H1 (cell line): ENCODE results near the gene PDZD4. TPM values are rescaled to one million over a fixed set of nuclear protein-coding genes. Genes with fewer than 3 reads are reported as not detected.

Experiments used
- CTCF ChIA-PET: fragments of 300-600 bp; sonication (Branson Sonifier 250); formaldehyde crosslinking; loops from one replicate; lab custom pipeline; 2021; ENCODE audit not compliant: partially characterized antibody; lab: Charles Lee
- POLR2A ChIA-PET: fragments of 300-600 bp; sonication (Branson Sonifier 250); formaldehyde crosslinking; loops from one replicate; lab custom pipeline; 2021; ENCODE audit warnings: inconsistent platforms; ENCODE audit not compliant: partially characterized antibody; lab: Charles Lee
- DNase-seq, 2 experiments: peaks; one replicate each; pipeline versions ENCODE4 v3.0.0 to v3.0.0-alpha.2; 2010 to 2022; ENCODE audit warnings: low spot score in 2 of 2, low read depth in 1 of 2, mixed read lengths in 1 of 2
- FAIRE-seq: peaks from 2 replicates; lab custom pipeline; 2011; peaks lifted over from hg19 to GRCh38; lab: Jason Lieb, UNC
- H2AFZ ChIP-seq: 2 replicates; pipeline ENCODE4 v1.8.1; 2012; ENCODE audit warnings: low read length, inconsistent platforms
- H2AK5ac ChIP-seq: 2 replicates; pipeline ENCODE4 v1.6.1; 2013; ENCODE audit warnings: low read depth, low read length
- H2BK120ac ChIP-seq: replicated peaks from 2 replicates; pipeline ENCODE3; 2013; ENCODE audit warnings: low read depth, low read length, inconsistent platforms
- H2BK12ac ChIP-seq: 2 replicates; pipeline ENCODE4 v1.6.1; 2013; ENCODE audit warnings: low read depth, low read length
- H2BK15ac ChIP-seq: 2 replicates; pipeline ENCODE4 v1.6.1; 2013; ENCODE audit warnings: low read length
- H2BK20ac ChIP-seq: 2 replicates; pipeline ENCODE4 v1.6.1; 2013; ENCODE audit warnings: low read length
- H2BK5ac ChIP-seq: 2 replicates; pipeline ENCODE4 v1.6.1; 2013; ENCODE audit warnings: low read depth, low read length
- H3K14ac ChIP-seq: 2 replicates; pipeline ENCODE4 v1.6.1; 2013; ENCODE audit warnings: inconsistent platforms; ENCODE audit not compliant: insufficient read length
- H3K18ac ChIP-seq: 2 replicates; pipeline ENCODE4 v1.6.1; 2013; ENCODE audit warnings: low read length; ENCODE audit errors: extremely low read depth
- H3K23ac ChIP-seq: 2 replicates; pipeline ENCODE4 v1.6.1; 2013; ENCODE audit warnings: inconsistent platforms; ENCODE audit not compliant: insufficient read length
- H3K23me2 ChIP-seq: 2 replicates; pipeline ENCODE4 v1.6.1; 2013; ENCODE audit warnings: low read depth, low read length
- H3K27ac ChIP-seq: 2 replicates; pipeline ENCODE4 v1.6.1; 2011; ENCODE audit warnings: low read depth, low read length, inconsistent platforms
- H3K27me3 ChIP-seq, 4 experiments: replicated peaks in 1 of 4; 1 replicate in 1 of 4; 2 replicates in 3 of 4; pipeline versions ENCODE4 v1.6.1 to v1.8.1; 2011 to 2013; ENCODE audit warnings: low read length in 3 of 4, mild to moderate bottlenecking in 3 of 4, inconsistent platforms in 2 of 4, mixed read lengths in 2 of 4, moderate library complexity in 1 of 4; ENCODE audit not compliant: control insufficient read depth in 3 of 4, insufficient read depth in 3 of 4; ENCODE audit errors: extremely low read depth in 1 of 4
- H3K36me3 ChIP-seq, 4 experiments: 2 replicates each; pipeline versions ENCODE4 v1.6.1 to v1.8.1; 2011 to 2013; ENCODE audit warnings: mild to moderate bottlenecking in 4 of 4, low read length in 3 of 4, moderate library complexity in 2 of 4, control low read depth in 1 of 4, inconsistent platforms in 1 of 4; ENCODE audit not compliant: insufficient read depth in 4 of 4, control insufficient read depth in 2 of 4
- H3K4ac ChIP-seq: replicated peaks from 2 replicates; pipeline ENCODE3; 2013; ENCODE audit warnings: low read length, low read depth, mixed read lengths, inconsistent platforms; ENCODE audit not compliant: insufficient read length
- H3K4me1 ChIP-seq, 4 experiments: replicated peaks in 1 of 4; 1 replicate in 1 of 4; 2 replicates in 3 of 4; pipeline versions ENCODE4 v1.6.1 to v1.8.1; 2011 to 2013; ENCODE audit warnings: low read length in 3 of 4, inconsistent platforms in 2 of 4, mixed read lengths in 1 of 4; ENCODE audit not compliant: insufficient read depth in 4 of 4, control insufficient read depth in 3 of 4
- H3K4me2 ChIP-seq, 2 experiments: 2 replicates each; pipeline versions ENCODE4 v1.6.1 to v1.8.1; 2011 to 2013; ENCODE audit warnings: low read depth in 2 of 2, low read length in 2 of 2, control low read depth in 1 of 2, inconsistent platforms in 1 of 2, mild to moderate bottlenecking in 1 of 2; ENCODE audit not compliant: insufficient read depth in 1 of 2
- H3K4me3 ChIP-seq, 4 experiments: fragments of 200-600, 300-600 bp in 1 of 4; sonication (generic), shearing (Covaris generic), sonication (Bioruptor Twin) in 1 of 4; 2 replicates each; pipeline versions ENCODE4 v1.5.1 to v1.8.1; 2011 to 2016; ENCODE audit warnings: low read length in 4 of 4, low read depth in 3 of 4, control low read depth in 2 of 4, inconsistent platforms in 2 of 4, mild to moderate bottlenecking in 2 of 4, mixed read lengths in 1 of 4, moderate library complexity in 1 of 4; ENCODE audit not compliant: insufficient read depth in 2 of 4; ENCODE audit errors: extremely low read depth in 1 of 4
- H3K56ac ChIP-seq: replicated peaks from 2 replicates; pipeline ENCODE3; 2013; ENCODE audit warnings: low read depth, mild to moderate bottlenecking, mixed read lengths, low read length, inconsistent platforms; ENCODE audit not compliant: insufficient read length
- H3K79me1 ChIP-seq: 2 replicates; pipeline ENCODE4 v1.6.1; 2013; ENCODE audit warnings: low read depth, low read length, control low read depth
- H3K79me2 ChIP-seq, 2 experiments: 2 replicates each; pipeline versions ENCODE4 v1.6.1 to v1.8.1; 2012 to 2013; ENCODE audit warnings: low read length in 2 of 2, mild to moderate bottlenecking in 2 of 2, inconsistent platforms in 1 of 2; ENCODE audit not compliant: insufficient read depth in 2 of 2, control insufficient read depth in 1 of 2
- H3K9ac ChIP-seq, 4 experiments: replicated peaks in 1 of 4; 1 replicate in 1 of 4; 2 replicates in 3 of 4; pipeline versions ENCODE4 v1.6.1 to v1.8.1; 2011 to 2013; ENCODE audit warnings: low read depth in 3 of 4, low read length in 3 of 4, control low read depth in 2 of 4, mild to moderate bottlenecking in 2 of 4, moderate library complexity in 2 of 4, inconsistent platforms in 1 of 4; ENCODE audit errors: extremely low read depth in 1 of 4
- H3K9me3 ChIP-seq, 2 experiments: 2 replicates each; pipeline versions ENCODE4 v1.6.1 to v1.8.1; 2012 to 2013; ENCODE audit warnings: mild to moderate bottlenecking in 2 of 2, moderate library complexity in 2 of 2, control low read depth in 1 of 2, inconsistent platforms in 1 of 2, low read depth in 1 of 2, low read length in 1 of 2, mixed read lengths in 1 of 2; ENCODE audit not compliant: insufficient read depth in 2 of 2
- H4K20me1 ChIP-seq, 2 experiments: replicated peaks in 1 of 2; 2 replicates each; pipeline versions ENCODE3 to v1.8.1; 2011 to 2013; ENCODE audit warnings: inconsistent platforms in 2 of 2, low read length in 2 of 2, mild to moderate bottlenecking in 1 of 2; ENCODE audit not compliant: insufficient read depth in 2 of 2, control insufficient read depth in 1 of 2
- H4K5ac ChIP-seq: 2 replicates; pipeline ENCODE4 v1.6.1; 2013; ENCODE audit warnings: low read length, low read depth, mixed read lengths, inconsistent platforms; ENCODE audit not compliant: insufficient read length
- H4K8ac ChIP-seq: 2 replicates; pipeline ENCODE4 v1.8.0; 2013; ENCODE audit warnings: mild to moderate bottlenecking, moderate library complexity, low read length, inconsistent platforms; ENCODE audit not compliant: insufficient read depth; ENCODE audit errors: extremely low read depth
- H4K91ac ChIP-seq: replicated peaks from 2 replicates; pipeline ENCODE3; 2013; ENCODE audit warnings: low read length, mixed read lengths, inconsistent platforms; ENCODE audit not compliant: insufficient read length
- CTCF ChIP-seq, 3 experiments: IDR thresholded peaks; 1 replicate in 2 of 3; 2 replicates in 1 of 3; pipeline versions ENCODE4 v1.5.1 to v1.6.1; 2011; ENCODE audit warnings: low read length in 3 of 3, mild to moderate bottlenecking in 3 of 3, inconsistent platforms in 2 of 3, low read depth in 1 of 3, moderate library complexity in 1 of 3; ENCODE audit not compliant: insufficient read depth in 1 of 3; ENCODE audit errors: control extremely low read depth in 1 of 3
- EZH2 ChIP-seq: fragments of 200-600 bp; sonication (generic); IDR thresholded peaks from 2 replicates; pipeline ENCODE4 v1.7.1; 2012; ENCODE audit warnings: low read depth, mild to moderate bottlenecking, moderate library complexity, low read length, inconsistent platforms; ENCODE audit not compliant: severe bottlenecking
- HDAC2 ChIP-seq, 2 experiments: fragments of 300-600 bp in 1 of 2; sonication (generic) in 1 of 2; IDR thresholded peaks; 2 replicates each; pipeline ENCODE4 v1.6.1; 2011 to 2012; ENCODE audit warnings: low read depth in 2 of 2, low read length in 2 of 2, mild to moderate bottlenecking in 2 of 2, moderate library complexity in 2 of 2, borderline replicate concordance in 1 of 2, inconsistent platforms in 1 of 2
- POLR2AphosphoS5 ChIP-seq: IDR thresholded peaks from 2 replicates; pipeline ENCODE4 v1.6.1; 2011; ENCODE audit warnings: low read depth, low read length
- RAD21 ChIP-seq, 2 experiments: IDR thresholded peaks in 1 of 2; conservative IDR thresholded peaks in 1 of 2; 2 replicates each; pipeline ENCODE4 v1.6.1; 2011; ENCODE audit warnings: low read depth in 2 of 2, low read length in 2 of 2, improper control_type of control experiment in 1 of 2, inconsistent platforms in 1 of 2, mild to moderate bottlenecking in 1 of 2, moderate library complexity in 1 of 2
- SIN3A ChIP-seq, 2 experiments: IDR thresholded peaks in 1 of 2; conservative IDR thresholded peaks in 1 of 2; 2 replicates each; pipeline ENCODE4 v1.6.1; 2011 to 2012; ENCODE audit warnings: low read length in 2 of 2, improper control_type of control experiment in 1 of 2, low read depth in 1 of 2, mild to moderate bottlenecking in 1 of 2
- TAF1 ChIP-seq: IDR thresholded peaks from 2 replicates; pipeline ENCODE4 v1.6.1; 2011; ENCODE audit warnings: mild to moderate bottlenecking, low read depth, low read length
- whole genome bisulfite sequencing, 2 experiments: shearing (Covaris generic) in 1 of 2; methylation state at CpG; one replicate each; pipeline versions ENCODE4 v1.1.6 to v1.1.7; 2013 to 2015; ENCODE audit warnings: low lambda C conversion rate in 2 of 2, mixed read lengths in 2 of 2, inconsistent platforms in 1 of 2, low coverage in 1 of 2, missing lambda C conversion rate in 1 of 2; ENCODE audit not compliant: insufficient replicate concordance in 2 of 2, insufficient coverage in 1 of 2, insufficient read length in 1 of 2; ENCODE audit errors: extremely low coverage in 1 of 2, missing lambda C conversion rate in 1 of 2; 5-methylcytosine and 5-hydroxymethylcytosine counted together
- polyA plus RNA-seq, 7 experiments: library from polyadenylated mRNA; depleted of rRNA in 3 of 7; stranded (reverse) in 5 of 7; unstranded in 2 of 7; fragments of >200 nt in 5 of 7; fragments of 200-250 nt in 2 of 7; gene quantifications; 1 replicate in 5 of 7; 2 replicates in 1 of 7; 4 replicates in 1 of 7; pipeline versions ENCODE4 v1.2.1 to v1.2.3, GENCODE V29; 2011 to 2013; ENCODE audit warnings: missing spikeins in 2 of 7, mixed read lengths in 2 of 7
- total RNA-seq: library from RNA; stranded (reverse); fragmentation: NEBNext Ultra II Directional; extraction: Animal tissue kit (Norgen Biotek cat#: 25700); gene quantifications from 2 replicates; pipeline ENCODE4 v1.2.1, GENCODE V29; 2021
- TF ChIP-seq, protein P1 (sequence below): IDR thresholded peaks from 2 replicates; pipeline ENCODE4 v1.6.1; 2012; ENCODE audit warnings: low read length, inconsistent platforms

The PDZD4 gene
- total and polyA plus RNA-seq, 2 of the 8 experiments (the other 6 are each of a cell fraction or from before 2014, with no cell fraction given) = 45.8 to 169 TPM

DNA sequence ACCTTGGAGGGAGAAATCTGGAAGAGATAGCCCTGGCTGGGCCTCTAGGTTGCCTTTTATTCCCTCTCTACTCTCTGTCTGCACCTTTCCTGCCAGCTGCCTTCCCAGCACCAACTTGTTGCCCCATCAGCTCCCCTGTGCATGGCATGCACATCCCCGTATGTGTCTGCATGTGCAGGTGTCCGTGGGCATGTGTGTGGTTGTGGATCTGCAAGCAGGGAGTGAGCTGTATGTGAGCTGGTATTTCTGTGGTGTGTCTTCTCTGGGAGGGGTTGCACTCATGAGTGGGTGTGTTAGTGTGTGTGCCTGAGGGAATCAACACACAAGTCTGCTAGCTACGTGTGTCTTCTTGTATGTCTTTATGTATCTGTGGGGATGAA is 45.8 kb upstream of the PDZD4 start:
- Histone ChIP-seq H2BK15ac (no peak overlapping the region), H4K91ac (no peak overlapping the region), H3K18ac (no peak overlapping the region), H3K79me2 (no peaks in the 10 kb centered on the region), H2BK20ac (no peak overlapping the region), H2BK12ac (no peak overlapping the region), H3K27ac (no peak overlapping the region), H4K20me1 (peaks cover 2 to 12% of the 10 kb centered on the region in 2 experiments), H3K4me1 (peaks cover 7 to 43% (median 24%) of the 10 kb centered on the region in 4 experiments), H3K9ac (no peak overlapping the region), H3K56ac (no peak overlapping the region), H2BK5ac (no peak overlapping the region), H3K79me1 (no peaks in the 10 kb centered on the region), H3K4ac (no peak overlapping the region), H4K8ac (no peak overlapping the region), H4K5ac (no peak overlapping the region), H3K23me2 (no peaks in the 10 kb centered on the region), H3K9me3 (no peaks in the 10 kb centered on the region), H3K4me2 (peak overlapping the region; percentile 46 to 65), H2AK5ac (no peak overlapping the region), H3K4me3 (peak overlapping the region in 1 of 4 experiments; percentile 49; a peak in 2 of 8 replicates), H2BK120ac (no peak overlapping the region), H3K36me3 (no peaks in the 10 kb centered on the region), H3K23ac (no peak overlapping the region), H2AFZ (no peak overlapping the region), H3K27me3 (no peaks in the 10 kb centered on the region; a peak in 1 of 7 replicates), H3K14ac (no peak overlapping the region)
- CTCF ChIA-PET = interaction anchor here (0.7 to 1.2 kb wide), 5 partner anchors 11 to 94 kb away, joined by 3 to 4 read pairs (median 4); partner anchors contain the start of genes IDH3G and SSR4
- DNase-seq = no peak
- TF ChIP-seq POLR2AphosphoS5 = no peak
- TF ChIP-seq CTCF (IDR thresholded peaks at IDR 0.05; ENCODE audit: control extremely low read depth in 1 of 3, insufficient read depth in 1 of 3, low read depth in 1 of 3, low read length in 3 of 3) = no peak
- no peak for TF ChIP-seq EZH2
- no peak for TF ChIP-seq SIN3A (conservative IDR thresholded peaks at IDR 0.05 in 1 of 2, IDR thresholded peaks at IDR 0.05 in 1 of 2; ENCODE audit: low read depth in 1 of 2, low read length in 2 of 2)
- TF ChIP-seq, protein P1, sequence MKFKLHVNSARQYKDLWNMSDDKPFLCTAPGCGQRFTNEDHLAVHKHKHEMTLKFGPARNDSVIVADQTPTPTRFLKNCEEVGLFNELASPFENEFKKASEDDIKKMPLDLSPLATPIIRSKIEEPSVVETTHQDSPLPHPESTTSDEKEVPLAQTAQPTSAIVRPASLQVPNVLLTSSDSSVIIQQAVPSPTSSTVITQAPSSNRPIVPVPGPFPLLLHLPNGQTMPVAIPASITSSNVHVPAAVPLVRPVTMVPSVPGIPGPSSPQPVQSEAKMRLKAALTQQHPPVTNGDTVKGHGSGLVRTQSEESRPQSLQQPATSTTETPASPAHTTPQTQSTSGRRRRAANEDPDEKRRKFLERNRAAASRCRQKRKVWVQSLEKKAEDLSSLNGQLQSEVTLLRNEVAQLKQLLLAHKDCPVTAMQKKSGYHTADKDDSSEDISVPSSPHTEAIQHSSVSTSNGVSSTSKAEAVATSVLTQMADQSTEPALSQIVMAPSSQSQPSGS = no peak
- TF ChIP-seq HDAC2 (IDR thresholded peaks at IDR 0.05; ENCODE audit: borderline replicate concordance in 1 of 2, low read depth in 2 of 2, low read length in 2 of 2) = no peak
- TF ChIP-seq RAD21 (IDR thresholded peaks at IDR 0.05 in 1 of 2, conservative IDR thresholded peaks at IDR 0.05 in 1 of 2; ENCODE audit: low read depth in 2 of 2, low read length in 2 of 2) = no peak
- TF ChIP-seq TAF1 = no peak
- no peak for FAIRE-seq
- POLR2A ChIA-PET = interaction anchor here (1.4 kb wide), 1 partner anchor 13 kb away, joined by 4 read pairs; no protein-coding TSS in a partner anchor
- 89% methylated on average over 3 of the region's 3 CpGs; no CpG with 5 or more reads in 1 of the 2 experiments for WGBS, 2 experiments
